GM12878 (cell line): ENCODE data around the gene TMEM250. TPM values are rescaled to one million over a fixed set of nuclear protein-coding genes. Genes with fewer than 3 reads are reported as not detected.
A peak's percentile ranks its signal among the peaks of the same experiment; 100 is the strongest.

ENCODE experiments used
- ATAC-seq: fragments of 200-7000 bp; cut with Tn5 transposase; 3 replicates; pipeline ENCODE4 v1.9.1; 2020; ENCODE audit warnings: mild to moderate bottlenecking, moderate library complexity
- BruUV-seq: library from RNA; stranded (reverse); fragments of 400-500 nt; replicated peaks from 2 replicates; lab custom pipeline; 2021; lab: Mats Ljungman, UMichigan
- CTCF ChIA-PET: fragments of 300-600 bp; sonication (Branson Sonifier 250); formaldehyde crosslinking; extraction: SDS; loops from one replicate; lab custom pipeline; 2021; ENCODE audit warnings: inconsistent platforms; lab: Yijun Ruan, JAX
- POLR2A ChIA-PET: fragments of 350-600 bp; formaldehyde crosslinking; extraction: SDS; loops from one replicate; lab custom pipeline; 2021; ENCODE audit warnings: inconsistent platforms; lab: Charles Lee
- RAD21 ChIA-PET: fragments of 300-600 bp; sonication (Branson Sonifier 250); formaldehyde crosslinking; loops from one replicate; lab custom pipeline; 2023; ENCODE audit warnings: antibody characterized with exemption; ENCODE audit not compliant: unreplicated experiment; lab: Charles Lee
- SMC1A ChIA-PET: fragments of 300-600 bp; sonication (Branson Sonifier 250); formaldehyde crosslinking; loops from one replicate; lab custom pipeline; 2023; ENCODE audit not compliant: unreplicated experiment, uncharacterized antibody; lab: Charles Lee
- DNase-seq: peaks from one replicate; pipeline ENCODE4 v3.0.0-alpha.2; 2011; ENCODE audit warnings: low read depth, low spot score
- FAIRE-seq: peaks from 3 replicates; lab custom pipeline; 2011; peaks lifted over from hg19 to GRCh38; lab: Jason Lieb, UNC
- H2AFZ ChIP-seq: 2 replicates; pipeline ENCODE4 v1.6.0; 2011; ENCODE audit warnings: low read depth, low read length, control low read depth; ENCODE audit not compliant: control insufficient read depth
- H3K27ac ChIP-seq: 2 replicates; pipeline ENCODE4 v1.5.1; 2011; ENCODE audit warnings: control low read depth; ENCODE audit not compliant: control insufficient read depth, insufficient read depth
- H3K27me3 ChIP-seq, 2 experiments: replicated peaks in 1 of 2; 2 replicates each; pipeline versions ENCODE4 v1.6.0 to v1.6.1; 2011; ENCODE audit warnings: low read length in 1 of 2; ENCODE audit not compliant: control insufficient read depth in 2 of 2, insufficient read depth in 2 of 2
- H3K36me3 ChIP-seq, 2 experiments: 2 replicates each; pipeline ENCODE4 v1.5.1; 2011; ENCODE audit warnings: low read length in 1 of 2; ENCODE audit not compliant: control insufficient read depth in 2 of 2, insufficient read depth in 2 of 2
- H3K4me1 ChIP-seq: 2 replicates; pipeline ENCODE4 v1.6.1; 2011; ENCODE audit warnings: mild to moderate bottlenecking, low read length, moderate library complexity, mixed read lengths; ENCODE audit not compliant: control insufficient read depth, insufficient read depth
- H3K4me2 ChIP-seq: 2 replicates; pipeline ENCODE4 v1.6.0; 2011; ENCODE audit warnings: control low read depth; ENCODE audit not compliant: control insufficient read depth, insufficient read depth
- H3K4me3 ChIP-seq: fragments of 200-600 bp; sonication (generic); 2 replicates; pipeline ENCODE4 v1.5.1; 2016
- H3K79me2 ChIP-seq: 2 replicates; pipeline ENCODE4 v1.6.0; 2011; ENCODE audit warnings: low read length; ENCODE audit not compliant: control insufficient read depth, insufficient read depth
- H3K9ac ChIP-seq: 2 replicates; pipeline ENCODE4 v1.8.0; 2011; ENCODE audit warnings: low read length, control low read depth, mixed read lengths; ENCODE audit not compliant: control insufficient read depth, insufficient read depth
- H3K9me3 ChIP-seq: replicated peaks from 3 replicates; pipeline ENCODE4 v1.5.1; 2011; ENCODE audit warnings: mild to moderate bottlenecking, low read length; ENCODE audit not compliant: control insufficient read depth, insufficient read depth
- H4K20me1 ChIP-seq: 2 replicates; pipeline ENCODE4 v1.6.0; 2011; ENCODE audit not compliant: control insufficient read depth, insufficient read depth
- SREBF1 ChIP-seq: IDR thresholded peaks from 2 replicates; pipeline ENCODE4 v1.6.1; 2012; ENCODE audit warnings: mild to moderate bottlenecking, low read length
- WGBS: methylation state at CpG from one replicate; pipeline ENCODE4 v1.1.6; 2016; ENCODE audit warnings: low lambda C conversion rate; ENCODE audit not compliant: insufficient replicate concordance, insufficient coverage; ENCODE audit errors: missing lambda C conversion rate; 5-methylcytosine and 5-hydroxymethylcytosine counted together
- in situ Hi-C: fragments of 300-500 bp; cut with MboI; formaldehyde crosslinking; loops from 9 replicates; pipeline ENCODE4 v1.14.3; 2018; ENCODE audit warnings: mixed read lengths
- intact Hi-C: fragments of 100-400 bp; cut with micrococcal nuclease; formaldehyde crosslinking; loops from one replicate; pipeline ENCODE4 v1.14.2; 2022; ENCODE audit not compliant: unreplicated experiment
- polyA plus RNA-seq, 11 experiments: library from polyadenylated mRNA; depleted of rRNA in 4 of 11; unstranded in 6 of 11; stranded (reverse) in 5 of 11; fragments of >200 nt; fragmentation: Nextera tagmentation in 4 of 11; fragmentation: Illumina TruSeq in 1 of 11; extraction: Ambion mirVana in 4 of 11; extraction: Trizol in 1 of 11; gene quantifications; 1 replicate in 1 of 11; 2 replicates in 10 of 11; pipeline versions ENCODE4 v1.2.1 to v1.2.3, GENCODE V29; 2011 to 2016; ENCODE audit warnings: inconsistent platforms in 2 of 11, missing spikeins in 2 of 11, low read depth in 1 of 11
- total RNA-seq, 4 experiments: library from RNA; depleted of rRNA in 3 of 4; stranded (reverse); fragments of >200 nt in 3 of 4; fragmentation: Illumina TruSeq in 1 of 4; extraction: Trizol in 1 of 4; gene quantifications; 2 replicates each; pipeline versions ENCODE4 v1.2.1 to v1.2.3, GENCODE V29; 2013 to 2021
- TF ChIP-seq, protein P1 (sequence below): fragments of 450-650 bp; formaldehyde crosslinking; IDR thresholded peaks from 2 replicates; pipeline ENCODE4 v1.4.0; 2020; ENCODE audit warnings: mild to moderate bottlenecking, moderate library complexity
- TF ChIP-seq, protein P2 (sequence below): fragments of 450-650 bp; IDR thresholded peaks from 2 replicates; pipeline ENCODE4 v1.6.1; 2016; ENCODE audit warnings: mild to moderate bottlenecking

TMEM250 gene
- total and polyA plus RNA-seq, 10 of the 15 experiments (the other 5 are each of a cell fraction or from before 2014, with no cell fraction given): 0.39 to 39.9 (median 8.5) TPM

DNA sequence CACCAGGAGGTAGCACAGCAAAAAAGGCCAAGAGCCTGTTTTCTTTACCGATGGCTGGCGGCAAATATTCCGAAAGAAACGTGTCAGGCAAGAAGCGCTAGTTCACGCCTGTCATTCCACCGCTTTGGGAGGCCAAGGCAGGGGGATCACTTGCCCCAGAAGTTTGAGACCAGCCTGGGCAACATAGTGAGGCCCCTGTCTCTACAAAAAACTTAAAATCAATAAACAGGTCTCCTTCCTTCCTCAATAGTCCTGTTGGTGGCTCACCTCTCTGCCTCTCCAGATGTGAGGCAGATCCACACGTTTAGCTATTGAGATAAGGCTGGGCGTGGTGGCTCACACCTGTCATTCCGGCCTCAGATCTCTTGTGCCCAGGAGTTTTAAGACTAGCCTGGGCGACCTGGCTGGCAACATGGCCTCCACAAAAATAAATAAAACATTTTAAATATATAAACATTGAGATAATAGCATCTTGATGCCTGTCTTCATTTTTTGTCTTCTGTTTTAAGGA, 1.3 kb upstream of the TMEM250 start:
- H3K27ac ChIP-seq: peak overlapping the region; percentile 83
- ATAC-seq (no peak), DNase-seq (no peak), FAIRE-seq (no peak)
- in situ Hi-C loops: loop anchor here (5.0 kb wide), 2 partner anchors 158 to 253 kb away; partner anchors contain the start of gene UBAC1
- WGBS: 83% methylated on average over 11 of the region's 11 CpGs
- H3K36me3 ChIP-seq: peaks cover 0 to 3% of the 10 kb centered on the region in 2 experiments; a peak in 2 of 4 replicates
- peak overlapping the region; percentile 89 for H3K9ac ChIP-seq
- SMC1A ChIA-PET: interaction anchor here (0.6 to 1.1 kb wide), 3 partner anchors 11 to 30 kb away, joined by 3 to 5 read pairs (median 3); no protein-coding TSS in a partner anchor
- peaks cover 5% of the 10 kb centered on the region for H3K4me1 ChIP-seq
- peaks cover 31% of the 10 kb centered on the region for H3K79me2 ChIP-seq
- CTCF ChIA-PET: interaction anchor here (5.7 to 6.2 kb wide), 2 partner anchors 30 to 152 kb away, joined by 46 to 59 read pairs; no protein-coding TSS in a partner anchor
- peak overlapping the region; percentile 92 for H3K4me3 ChIP-seq
- no peak overlapping the region for H2AFZ ChIP-seq
- intact Hi-C loops: loop anchor here (10.0 kb wide), 1 partner anchor 515 kb away; no protein-coding TSS in a partner anchor
- no TSS peak for BruUV-seq
- RAD21 ChIA-PET: interaction anchor here (1.0 to 1.5 kb wide), 4 partner anchors 13 to 30 kb away, joined by 4 to 9 read pairs (median 6); partner anchors contain the start of gene NACC2
- H3K27me3 ChIP-seq: no peaks in the 10 kb centered on the region; a peak in 1 of 4 replicates
- POLR2A ChIA-PET: interaction anchor here (0.9 to 1.1 kb wide), 2 partner anchors 13 to 26 kb away, joined by 4 to 6 read pairs; no protein-coding TSS in a partner anchor
- H4K20me1 ChIP-seq: no peaks in the 10 kb centered on the region
- TF ChIP-seq, protein P1, sequence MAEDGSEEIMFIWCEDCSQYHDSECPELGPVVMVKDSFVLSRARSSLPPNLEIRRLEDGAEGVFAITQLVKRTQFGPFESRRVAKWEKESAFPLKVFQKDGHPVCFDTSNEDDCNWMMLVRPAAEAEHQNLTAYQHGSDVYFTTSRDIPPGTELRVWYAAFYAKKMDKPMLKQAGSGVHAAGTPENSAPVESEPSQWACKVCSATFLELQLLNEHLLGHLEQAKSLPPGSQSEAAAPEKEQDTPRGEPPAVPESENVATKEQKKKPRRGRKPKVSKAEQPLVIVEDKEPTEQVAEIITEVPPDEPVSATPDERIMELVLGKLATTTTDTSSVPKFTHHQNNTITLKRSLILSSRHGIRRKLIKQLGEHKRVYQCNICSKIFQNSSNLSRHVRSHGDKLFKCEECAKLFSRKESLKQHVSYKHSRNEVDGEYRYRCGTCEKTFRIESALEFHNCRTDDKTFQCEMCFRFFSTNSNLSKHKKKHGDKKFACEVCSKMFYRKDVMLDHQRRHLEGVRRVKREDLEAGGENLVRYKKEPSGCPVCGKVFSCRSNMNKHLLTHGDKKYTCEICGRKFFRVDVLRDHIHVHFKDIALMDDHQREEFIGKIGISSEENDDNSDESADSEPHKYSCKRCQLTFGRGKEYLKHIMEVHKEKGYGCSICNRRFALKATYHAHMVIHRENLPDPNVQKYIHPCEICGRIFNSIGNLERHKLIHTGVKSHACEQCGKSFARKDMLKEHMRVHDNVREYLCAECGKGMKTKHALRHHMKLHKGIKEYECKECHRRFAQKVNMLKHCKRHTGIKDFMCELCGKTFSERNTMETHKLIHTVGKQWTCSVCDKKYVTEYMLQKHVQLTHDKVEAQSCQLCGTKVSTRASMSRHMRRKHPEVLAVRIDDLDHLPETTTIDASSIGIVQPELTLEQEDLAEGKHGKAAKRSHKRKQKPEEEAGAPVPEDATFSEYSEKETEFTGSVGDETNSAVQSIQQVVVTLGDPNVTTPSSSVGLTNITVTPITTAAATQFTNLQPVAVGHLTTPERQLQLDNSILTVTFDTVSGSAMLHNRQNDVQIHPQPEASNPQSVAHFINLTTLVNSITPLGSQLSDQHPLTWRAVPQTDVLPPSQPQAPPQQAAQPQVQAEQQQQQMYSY: no peak
- TF ChIP-seq SREBF1: no peak
- TF ChIP-seq, protein P2, sequence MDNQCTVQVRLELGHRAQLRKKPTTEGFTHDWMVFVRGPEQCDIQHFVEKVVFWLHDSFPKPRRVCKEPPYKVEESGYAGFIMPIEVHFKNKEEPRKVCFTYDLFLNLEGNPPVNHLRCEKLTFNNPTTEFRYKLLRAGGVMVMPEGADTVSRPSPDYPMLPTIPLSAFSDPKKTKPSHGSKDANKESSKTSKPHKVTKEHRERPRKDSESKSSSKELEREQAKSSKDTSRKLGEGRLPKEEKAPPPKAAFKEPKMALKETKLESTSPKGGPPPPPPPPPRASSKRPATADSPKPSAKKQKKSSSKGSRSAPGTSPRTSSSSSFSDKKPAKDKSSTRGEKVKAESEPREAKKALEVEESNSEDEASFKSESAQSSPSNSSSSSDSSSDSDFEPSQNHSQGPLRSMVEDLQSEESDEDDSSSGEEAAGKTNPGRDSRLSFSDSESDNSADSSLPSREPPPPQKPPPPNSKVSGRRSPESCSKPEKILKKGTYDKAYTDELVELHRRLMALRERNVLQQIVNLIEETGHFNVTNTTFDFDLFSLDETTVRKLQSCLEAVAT: peak; percentile 61; the same call in 1 of the 2 replicates
- peak overlapping the region; percentile 76 for H3K4me2 ChIP-seq
- no peaks in the 10 kb centered on the region for H3K9me3 ChIP-seq
